K562 treated with DMSO at 1 percent for 12 hours (cell line): ENCODE results near the gene STIP1. TPM values are rescaled to one million over a fixed set of nuclear protein-coding genes. Genes with fewer than 3 reads are reported as not detected.

ENCODE experiments used
- total RNA-seq: library from RNA; unstranded; fragments of 300-600 nt; gene quantifications from 2 replicates; pipeline ENCODE4 v1.2.3, GENCODE V29; 2022; ENCODE audit not compliant: insufficient read depth

STIP1 gene
- total RNA-seq, result 202 and 282 TPM in 2 replicates

DNA sequence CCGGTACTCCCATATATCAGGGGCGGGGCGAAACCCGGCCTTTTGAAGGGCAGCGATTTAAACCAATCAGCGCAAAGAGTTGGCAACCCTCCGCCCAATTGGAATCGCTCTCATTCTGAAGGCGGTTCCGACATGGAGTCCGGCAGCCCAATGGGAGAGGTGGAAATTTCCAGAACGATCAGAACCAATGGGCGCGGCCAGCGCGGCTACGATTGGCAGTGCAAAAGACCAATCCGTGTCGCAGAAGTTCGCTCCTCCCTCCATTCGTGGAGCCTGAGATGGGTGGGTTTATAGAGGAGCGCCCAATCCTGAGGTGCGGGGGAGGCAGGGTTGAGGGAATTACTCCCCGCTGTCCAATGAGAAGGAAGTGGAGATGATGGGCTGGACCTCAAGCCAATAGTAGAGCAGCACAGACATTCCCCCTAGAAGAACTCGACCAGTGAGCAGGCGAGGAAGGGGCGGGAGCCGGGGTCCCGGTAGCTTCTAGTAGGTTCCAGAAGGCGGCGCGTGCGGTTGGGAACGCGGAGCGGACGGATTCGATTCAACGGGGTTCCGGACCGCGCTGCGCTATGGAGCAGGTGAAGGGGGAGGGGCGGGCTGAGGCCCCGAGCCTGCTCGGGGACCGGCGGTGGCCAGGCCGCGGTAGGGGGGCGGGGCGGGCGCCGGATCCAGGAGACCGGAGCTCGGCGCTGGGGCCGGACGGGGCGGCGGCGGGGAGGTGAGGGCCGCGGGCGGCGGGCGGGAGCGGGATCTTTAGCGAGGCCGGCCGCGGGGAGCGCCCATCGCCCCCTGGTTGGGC lies at the start of gene STIP1:
TSS of gene STIP1 (plus strand) at position 479 of the 799 bp plus-strand sequence. CDS start at position 570, 91 bp downstream.

DNA sequence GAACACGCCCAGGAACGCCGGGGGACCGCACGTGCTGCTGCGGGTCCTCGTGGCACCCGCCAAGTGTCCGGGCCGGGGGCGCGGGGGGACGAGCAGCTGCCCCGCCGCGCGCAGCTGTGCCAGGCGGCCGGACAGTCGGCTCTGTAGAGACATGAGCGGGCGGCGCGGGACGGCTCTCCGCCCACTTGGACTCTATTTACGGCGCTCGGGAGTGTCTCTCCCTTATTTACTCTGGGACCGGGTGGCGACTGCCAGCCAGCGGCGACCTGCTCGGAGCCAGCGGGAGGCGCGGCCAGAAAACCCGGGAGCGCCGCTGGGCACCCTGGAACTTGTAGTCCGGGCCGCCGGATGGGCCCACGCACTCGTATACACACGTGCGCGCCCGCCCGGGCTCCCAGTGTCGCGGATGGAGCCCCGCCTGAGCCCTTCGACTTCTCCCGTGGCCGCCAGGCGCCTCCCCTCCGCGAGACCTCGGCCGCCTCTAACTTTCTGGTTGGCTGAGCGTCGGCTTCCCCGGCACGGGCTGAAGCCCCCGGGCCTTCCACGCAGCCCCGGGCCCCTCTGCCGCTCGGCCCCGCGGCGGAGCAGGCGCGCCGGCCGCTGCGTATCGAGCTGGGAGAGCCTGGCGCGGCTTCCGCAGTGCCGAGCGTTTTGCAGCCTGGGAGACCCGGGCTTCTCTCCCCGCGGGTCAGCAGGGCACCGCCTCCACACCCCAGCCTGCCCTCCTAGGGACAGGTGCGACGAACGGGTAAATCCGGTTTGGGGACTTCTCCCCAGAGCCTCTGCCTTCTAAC lies 19.9 kb upstream of the STIP1 start, which contains the start of gene MACROD1:
TSS of gene MACROD1 (minus strand) at position 272 of the 794 bp plus-strand sequence. CDS start at position 153, 119 bp downstream.

DNA sequence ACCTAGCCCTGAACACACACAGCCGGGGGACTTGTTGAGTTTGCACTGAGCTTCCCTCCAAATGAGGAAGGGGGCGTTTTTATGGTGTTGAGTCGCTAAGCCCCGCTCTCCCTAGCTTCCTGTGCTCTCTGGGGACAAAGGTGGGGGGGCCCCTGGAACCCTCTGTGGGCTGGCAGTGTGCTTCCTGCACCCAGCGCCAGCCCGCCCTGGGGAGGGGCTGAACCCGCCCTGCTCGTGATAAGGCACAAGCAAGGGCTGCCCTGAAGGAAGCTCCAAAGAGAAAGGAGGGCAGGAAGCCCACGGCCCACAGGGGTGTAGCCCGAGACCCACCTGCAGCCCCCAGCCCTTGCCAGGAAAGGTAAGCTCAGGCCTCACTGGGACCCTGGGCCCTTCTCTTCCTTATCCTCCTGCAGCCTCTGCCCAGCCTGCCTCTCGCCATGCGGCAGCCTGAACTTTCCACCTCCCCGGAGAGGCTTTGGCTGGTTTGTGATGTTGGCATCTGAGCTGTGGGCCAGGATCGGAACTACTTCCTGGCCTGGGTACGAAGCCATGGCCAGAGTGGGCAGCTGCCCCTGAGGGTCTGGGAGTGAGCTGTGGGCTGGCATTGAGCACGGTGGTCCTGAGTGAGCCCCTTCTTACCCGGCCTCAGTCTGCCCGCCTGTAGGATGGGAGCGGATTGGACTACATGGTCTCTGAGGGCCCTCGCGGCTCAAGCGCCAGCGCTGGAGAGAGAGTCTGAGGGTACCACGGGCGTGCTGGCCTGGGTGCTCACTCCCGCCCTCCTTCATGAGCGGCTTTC lies 20.7 kb downstream of the STIP1 start, which contains the start of gene FERMT3:
TSS of gene FERMT3 (plus strand) at position 265 of the 799 bp plus-strand sequence. CDS start 644 bp downstream, outside the sequence.

DNA sequence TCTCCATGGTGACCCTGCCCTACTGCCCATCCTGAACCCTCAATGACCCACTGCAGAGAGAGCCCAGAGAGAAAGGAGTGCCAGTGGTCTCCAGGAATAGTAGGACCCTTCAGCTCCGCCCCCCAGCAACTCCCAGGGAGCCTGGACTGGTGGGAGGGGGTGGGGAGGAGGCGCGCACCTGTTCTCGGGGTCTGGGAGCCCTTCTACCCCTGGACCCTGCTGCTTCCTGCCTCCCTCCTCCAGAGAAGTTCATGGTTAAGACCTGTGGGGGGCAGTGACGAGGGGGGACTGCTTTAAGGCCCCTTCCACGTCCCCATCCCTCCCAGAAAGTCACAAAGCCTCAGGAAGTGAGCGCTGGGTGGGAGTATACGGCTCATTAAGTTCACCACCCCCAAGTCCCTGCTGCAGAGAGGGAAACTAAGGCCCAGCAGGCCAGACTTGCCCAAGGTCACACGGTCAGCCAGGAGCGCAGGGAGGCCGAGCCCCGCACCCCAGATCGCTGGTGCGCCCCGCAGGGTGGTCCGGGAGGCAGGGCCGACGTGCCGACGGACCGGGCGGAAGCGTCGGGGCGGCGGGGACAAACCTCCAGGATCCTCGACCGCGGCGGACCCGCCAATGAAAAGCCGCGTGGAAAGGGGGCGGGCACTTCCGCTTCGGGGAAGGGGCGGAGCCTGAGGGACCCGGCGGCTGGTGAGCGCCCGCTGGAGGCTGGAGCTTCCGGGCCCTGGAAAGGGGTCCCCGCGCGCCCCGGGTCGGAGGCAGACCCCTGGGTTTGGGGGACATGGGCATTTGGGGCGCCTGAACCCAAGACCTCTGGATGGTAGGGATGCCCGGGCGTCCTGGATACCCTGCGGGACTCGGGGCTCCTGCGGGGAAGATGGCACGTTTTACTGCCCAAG lies 39.9 kb downstream of the STIP1 start, which contains the start of the genes NUDT22 and TRPT1:
TSS of gene NUDT22 (plus strand) at position 667 of the 899 bp plus-strand sequence. CDS start 379 bp downstream, outside the sequence.
TSS of gene TRPT1 (minus strand) at position 579 of the 899 bp plus-strand sequence. CDS start at position 253, 326 bp downstream.

DNA sequence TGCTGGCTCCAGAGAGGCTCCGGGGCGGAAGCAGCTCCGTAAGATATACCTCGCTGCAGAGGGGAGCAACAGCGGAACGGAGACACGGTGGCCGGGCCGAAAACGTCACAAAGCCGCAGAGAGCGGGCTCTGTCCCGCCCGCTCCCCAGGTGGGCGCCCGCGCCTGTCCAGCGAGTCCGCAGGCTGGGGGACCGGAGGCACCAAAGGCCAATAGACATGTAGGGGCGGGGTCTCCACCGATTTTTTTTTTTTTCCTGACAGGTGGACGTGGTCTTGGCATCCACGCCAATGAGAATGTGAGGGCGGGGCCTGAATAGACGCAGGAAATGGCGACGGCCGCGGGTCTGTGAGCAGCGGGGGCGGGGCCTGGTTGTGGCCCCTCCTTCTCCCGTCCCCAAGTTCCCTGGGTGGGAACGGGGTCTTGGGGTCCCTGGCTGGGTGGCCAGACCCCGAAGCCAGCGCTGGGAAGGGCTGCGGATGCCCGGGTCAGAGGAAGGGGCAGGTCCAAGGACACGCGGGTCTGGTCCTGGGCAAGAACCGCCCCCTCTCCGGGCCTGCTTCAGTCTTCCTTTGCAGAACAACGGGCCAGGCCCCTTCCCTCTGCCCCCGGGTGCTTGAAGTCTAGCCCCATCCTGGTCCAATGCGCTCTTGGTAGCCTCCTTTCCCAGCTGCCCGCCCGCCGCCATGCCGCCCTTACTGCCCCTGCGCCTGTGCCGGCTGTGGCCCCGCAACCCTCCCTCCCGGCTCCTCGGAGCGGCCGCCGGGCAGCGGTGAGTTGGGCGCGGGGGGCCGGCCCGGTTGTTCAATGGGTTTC lies 44.4 kb downstream of the STIP1 start, which contains the start of gene DNAJC4:
TSS of gene DNAJC4 (plus strand) at position 378 of the 814 bp plus-strand sequence. CDS start at position 685, 307 bp downstream.

DNA sequence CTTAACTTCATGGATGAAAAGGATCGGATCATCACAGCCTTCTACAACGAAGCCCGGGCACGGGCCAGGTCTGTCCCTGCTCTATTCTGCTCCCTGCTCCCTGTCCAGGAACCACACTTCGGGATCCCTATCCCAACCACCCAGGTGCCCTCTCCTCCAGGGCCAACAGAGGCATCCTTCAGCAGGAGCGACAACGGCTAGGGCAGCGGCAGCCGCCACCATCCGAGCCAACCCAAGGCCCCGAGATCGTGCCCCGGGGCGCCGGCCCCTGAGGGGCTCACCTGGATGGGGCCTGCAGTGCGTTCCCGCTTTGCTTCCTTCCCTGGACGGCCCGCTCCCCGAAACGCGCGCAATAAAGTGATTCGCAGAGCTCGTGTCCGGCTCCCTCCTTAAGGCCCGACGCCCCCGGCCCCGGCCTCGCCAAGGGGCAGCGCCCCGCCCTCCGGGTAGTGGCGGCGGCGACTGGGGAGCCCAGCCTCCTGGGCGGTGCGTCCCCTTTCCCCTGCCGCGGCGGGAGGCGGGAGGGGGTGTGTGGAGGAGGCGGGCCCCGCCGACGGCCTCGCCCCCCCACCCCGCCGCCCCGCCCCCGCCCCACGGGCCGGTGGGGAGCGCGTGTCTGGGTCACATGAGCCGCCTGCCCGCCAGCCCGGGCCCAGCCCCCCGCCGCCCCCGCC lies 48.1 kb downstream of the STIP1 start, which contains the start of gene VEGFB:
TSS of gene VEGFB (plus strand) at position 672 of the 674 bp plus-strand sequence. CDS start 250 bp downstream, outside the sequence.

DNA sequence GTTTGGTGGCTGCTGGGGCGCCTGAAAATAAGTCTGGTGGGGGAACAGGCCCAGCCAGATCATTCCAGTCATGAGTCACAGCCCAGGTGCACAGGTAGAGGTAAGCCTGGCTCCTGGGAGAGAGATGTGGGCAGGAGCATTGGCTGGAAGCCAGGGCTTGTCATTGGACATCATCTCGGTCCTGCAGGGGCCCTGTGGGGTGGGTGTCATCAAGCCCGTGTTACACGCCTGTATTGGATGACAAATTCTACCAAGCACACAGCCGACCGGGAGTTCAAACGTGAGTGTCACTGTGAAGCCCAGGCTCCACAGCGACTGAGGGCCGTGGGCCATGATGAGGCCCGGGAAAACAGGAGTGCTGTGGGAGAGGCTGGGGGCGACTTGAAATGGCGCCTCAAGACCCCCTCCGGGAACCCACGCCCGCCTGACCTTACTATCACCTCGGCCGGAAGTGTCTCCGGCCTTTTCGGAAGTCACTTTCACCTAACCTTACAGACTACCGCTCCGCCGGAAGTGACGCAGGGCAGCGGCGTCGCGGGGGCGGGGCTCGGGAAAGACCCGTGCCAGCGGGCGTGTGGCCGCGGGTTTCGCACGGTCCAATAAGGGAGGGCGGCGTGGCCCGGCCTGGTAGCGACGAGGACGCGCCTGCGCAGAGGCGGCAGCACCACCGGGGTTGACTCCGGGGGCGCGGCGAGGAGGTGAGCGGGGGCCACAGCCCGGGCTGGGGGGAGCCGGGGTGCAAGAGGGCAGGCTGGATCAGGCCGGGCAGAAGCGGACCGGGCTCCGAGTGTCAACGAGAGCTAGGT lies 54.7 kb downstream of the STIP1 start, which contains the start of gene FKBP2:
TSS of gene FKBP2 (plus strand) at position 661 of the 806 bp plus-strand sequence. CDS start 1,293 bp downstream, outside the sequence.

DNA sequence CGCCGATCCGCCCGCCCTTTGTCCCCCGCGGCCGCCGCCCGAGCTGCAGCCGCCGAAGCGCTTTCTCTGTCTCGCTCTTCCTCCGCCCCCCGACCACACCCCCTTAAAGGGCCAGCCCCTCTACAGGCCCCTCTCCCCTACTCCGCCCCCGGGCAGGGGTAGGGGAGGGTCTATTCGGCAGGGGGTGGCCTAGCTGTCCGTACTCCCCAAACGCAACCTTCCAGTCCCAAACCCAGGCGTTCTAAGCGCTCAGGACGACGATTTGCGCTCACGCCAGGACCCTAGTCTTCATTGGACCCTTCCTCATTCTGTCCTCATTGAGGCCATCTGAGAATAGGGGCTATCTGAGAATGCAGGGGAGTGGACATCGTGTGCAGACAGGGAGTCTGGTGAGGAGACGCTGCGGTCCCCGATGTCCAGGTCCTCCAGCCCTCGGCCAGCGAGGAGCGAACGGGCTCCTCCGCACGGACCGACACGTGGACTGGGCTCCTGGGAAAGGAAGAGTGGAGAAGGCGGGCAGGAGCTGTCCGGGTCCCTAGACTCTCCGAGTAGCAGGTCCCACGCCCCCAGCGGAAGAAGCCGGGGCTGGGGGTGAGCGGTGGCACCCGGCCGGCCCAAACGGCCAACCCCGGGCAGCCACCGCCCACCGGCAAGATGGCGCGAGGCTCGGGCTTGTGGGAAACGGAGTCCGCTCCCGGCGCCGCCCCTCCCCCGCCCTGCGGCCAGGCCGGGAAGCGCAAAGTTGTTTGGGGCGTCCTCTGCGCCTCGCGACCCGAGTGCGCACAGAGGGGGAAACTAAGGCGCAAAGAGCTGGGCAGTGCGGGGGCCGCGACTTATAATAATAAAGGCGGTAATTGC lies 61.1 kb downstream of the STIP1 start, which contains the start of gene PPP1R14B:
TSS of gene PPP1R14B (minus strand) at position 73 of the 858 bp plus-strand sequence. CDS start 270 bp downstream, outside the sequence.

DNA sequence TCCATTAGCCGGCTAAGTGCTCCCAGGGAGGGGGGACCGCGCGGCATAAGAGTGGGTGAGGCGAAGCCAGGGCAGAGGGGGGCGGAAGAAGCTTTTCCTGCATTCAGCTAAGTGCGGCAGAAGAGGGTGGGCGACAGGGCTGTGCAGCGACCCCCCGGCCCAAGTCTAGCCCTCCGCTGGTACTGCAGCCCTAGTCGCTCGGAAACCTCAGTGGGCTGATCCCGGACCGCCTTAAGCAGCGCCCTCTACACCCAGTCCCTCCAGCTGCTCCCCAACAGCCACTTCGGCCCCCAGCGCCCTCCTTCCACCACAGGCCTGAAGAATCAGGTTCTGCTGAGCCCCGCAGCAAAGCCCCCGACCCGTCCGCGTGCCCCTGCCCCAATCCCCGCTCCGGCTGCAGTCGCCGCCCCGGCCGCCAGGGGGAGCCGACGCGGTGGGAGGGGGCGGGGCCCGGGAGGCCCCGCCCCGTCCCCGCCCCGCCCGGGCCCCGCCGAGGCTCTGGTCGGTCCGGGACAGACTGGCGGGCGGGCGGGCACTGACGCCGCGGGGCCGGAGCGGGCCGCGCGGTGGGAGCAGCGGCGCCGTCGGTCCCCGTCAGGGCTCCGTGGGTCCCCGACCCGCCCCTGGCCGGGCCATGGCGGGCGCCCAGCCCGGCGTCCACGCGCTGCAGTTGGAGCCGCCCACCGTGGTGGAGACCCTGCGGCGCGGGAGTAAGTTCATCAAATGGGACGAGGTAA lies 65.2 kb downstream of the STIP1 start, which contains the start of gene PLCB3:
TSS of gene PLCB3 (plus strand) at position 515 of the 737 bp plus-strand sequence. CDS start at position 635, 120 bp downstream.

Other genes starting within 250 kb of the STIP1 start
- gene NAA40, start 247.2 kb upstream of the STIP1 start, total RNA-seq, result 14.9 and 29.3 TPM in 2 replicates
- 917 and 1,301 TPM in 2 replicates for gene COX8A, start 211.6 kb upstream of the STIP1 start, total RNA-seq
- gene OTUB1, start 199.7 kb upstream of the STIP1 start, total RNA-seq, result 78.6 and 88.4 TPM in 2 replicates
- gene FLRT1, start 150.2 kb upstream of the STIP1 start, total RNA-seq, result 0.68 TPM in 1 of 2 replicates, not detected in the other
- gene MACROD1, start 20.1 kb upstream of the STIP1 start, total RNA-seq, result 69.0 and 104 TPM in 2 replicates
- gene FERMT3, start 20.6 kb downstream of the STIP1 start, total RNA-seq, result 98.9 and 99.4 TPM in 2 replicates
- 41.7 and 48.9 TPM in 2 replicates for gene TRPT1, start 40.0 kb downstream of the STIP1 start, total RNA-seq
- 79.4 and 98.5 TPM in 2 replicates for gene NUDT22, start 40.1 kb downstream of the STIP1 start, total RNA-seq
- gene DNAJC4, start 44.4 kb downstream of the STIP1 start, total RNA-seq, result 71.7 and 73.1 TPM in 2 replicates
- 103 and 104 TPM in 2 replicates for gene VEGFB, start 48.4 kb downstream of the STIP1 start, total RNA-seq
- gene FKBP2, start 54.9 kb downstream of the STIP1 start, total RNA-seq, result 113 and 130 TPM in 2 replicates
- gene PPP1R14B, start 60.8 kb downstream of the STIP1 start, total RNA-seq, result 105 and 156 TPM in 2 replicates
- gene PLCB3, start 65.4 kb downstream of the STIP1 start, total RNA-seq, result 14.8 and 31.1 TPM in 2 replicates
- gene BAD, start 98.5 kb downstream of the STIP1 start, total RNA-seq, result 83.9 and 138 TPM in 2 replicates
- 49.0 and 56.6 TPM in 2 replicates for gene GPR137, start 99.7 kb downstream of the STIP1 start, total RNA-seq
- gene KCNK4, start 105.1 kb downstream of the STIP1 start, total RNA-seq, result not detected in 2 replicates
- 1.8 and 2.0 TPM in 2 replicates for gene CATSPERZ, start 114.2 kb downstream of the STIP1 start, total RNA-seq
- 72.4 and 81.7 TPM in 2 replicates for gene ESRRA, start 119.4 kb downstream of the STIP1 start, total RNA-seq
- gene TRMT112, start 131.4 kb downstream of the STIP1 start, total RNA-seq, result 306 and 450 TPM in 2 replicates
- 404 and 652 TPM in 2 replicates for gene PRDX5, start 131.9 kb downstream of the STIP1 start, total RNA-seq
- 12.0 and 20.3 TPM in 2 replicates for gene CCDC88B, start 154.0 kb downstream of the STIP1 start, total RNA-seq
- gene RPS6KA4, start 173.0 kb downstream of the STIP1 start, total RNA-seq, result 24.0 and 26.5 TPM in 2 replicates